ENCODE measurements around the gene FAM107B. TPM values are rescaled to one million over a fixed set of nuclear protein-coding genes. Genes with fewer than 3 reads are reported as not detected.

FAM107B gene
- total RNA-seq, 1 donor from 2014 or later = 99.4 TPM

DNA sequence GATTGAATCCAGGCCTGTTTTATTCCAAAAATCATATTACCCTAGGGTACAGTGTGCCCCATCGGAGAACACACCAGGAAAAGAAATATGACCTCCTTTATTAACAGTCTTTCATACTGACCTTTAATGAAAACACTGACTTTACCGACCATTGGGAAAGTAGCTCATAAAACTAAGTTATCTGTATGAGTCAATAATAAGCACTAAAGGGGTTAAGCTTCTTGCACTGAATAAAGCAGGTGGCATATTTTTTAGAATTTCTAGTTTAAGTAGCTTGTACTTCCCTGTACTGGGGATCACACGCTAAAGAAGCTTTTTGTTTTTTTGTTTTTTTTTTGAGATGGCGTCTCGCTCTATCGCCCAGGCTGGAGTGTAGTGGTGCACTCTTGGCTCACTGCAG, 199.8 kb downstream of the FAM107B start:
- DNase-seq (ENCODE audit: low spot score) = no peak
- Mint-ChIP-seq H3K4me3 (ENCODE audit: low read depth) (no peak overlapping the region), H3K27ac (no peak overlapping the region), H3K36me3 (ENCODE audit: low read depth) (peaks cover 70% of the 10 kb centered on the region), H3K4me1 (ENCODE audit: low read depth) (peaks cover 54% of the 10 kb centered on the region), H3K9me3 (no peaks in the 10 kb centered on the region), H3K27me3 (ENCODE audit: low read depth) (no peaks in the 10 kb centered on the region)
- intact Hi-C loops (cut with micrococcal nuclease) = no loop called here

- Mint-ChIP-seq H3K4me1 (ENCODE audit: low read depth) (peaks cover 60% of the 10 kb centered on the region), H3K27ac (peak overlapping the region; percentile 76), H3K9me3 (no peaks in the 10 kb centered on the region), H3K27me3 (ENCODE audit: low read depth) (no peaks in the 10 kb centered on the region), H3K36me3 (ENCODE audit: low read depth) (peaks cover 73% of the 10 kb centered on the region), H3K4me3 (ENCODE audit: low read depth) (no peak overlapping the region)
- DNase-seq (ENCODE audit: low spot score) = no peak
- intact Hi-C loops (cut with micrococcal nuclease) = no loop called here
These were observed 200.4 kb downstream of the FAM107B start for GRCh38 chr10:14574291-14574690.

DNA sequence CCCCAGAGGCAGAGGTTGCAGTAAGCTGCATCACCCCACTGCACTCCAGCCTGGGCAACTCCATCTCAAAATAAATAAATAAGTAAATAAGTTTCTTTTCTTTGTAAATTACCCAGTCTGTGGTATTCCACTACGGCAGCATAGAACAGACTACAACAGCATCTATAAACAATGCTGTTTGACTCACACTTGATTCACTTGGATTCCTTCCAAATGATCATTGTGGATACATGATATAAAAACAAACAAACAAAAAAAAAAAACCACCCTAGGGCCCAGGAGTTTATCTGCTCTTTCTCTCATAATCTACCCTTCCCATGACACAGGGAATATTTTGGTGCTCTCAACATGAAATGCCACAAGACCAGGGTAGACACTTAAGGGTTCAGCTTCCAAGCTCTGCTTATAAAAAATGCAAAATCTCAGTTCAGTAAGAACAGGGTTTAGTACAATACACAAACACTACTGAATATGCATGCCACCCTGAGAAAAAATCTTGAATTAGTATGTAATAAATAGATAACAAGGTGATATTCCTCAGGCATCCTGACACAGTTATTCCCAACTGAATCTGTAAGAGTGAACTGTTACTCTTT, 200.9 kb downstream of the FAM107B start:
- H3K4me3 Mint-ChIP-seq (ENCODE audit: low read depth) = no peak overlapping the region

DNA sequence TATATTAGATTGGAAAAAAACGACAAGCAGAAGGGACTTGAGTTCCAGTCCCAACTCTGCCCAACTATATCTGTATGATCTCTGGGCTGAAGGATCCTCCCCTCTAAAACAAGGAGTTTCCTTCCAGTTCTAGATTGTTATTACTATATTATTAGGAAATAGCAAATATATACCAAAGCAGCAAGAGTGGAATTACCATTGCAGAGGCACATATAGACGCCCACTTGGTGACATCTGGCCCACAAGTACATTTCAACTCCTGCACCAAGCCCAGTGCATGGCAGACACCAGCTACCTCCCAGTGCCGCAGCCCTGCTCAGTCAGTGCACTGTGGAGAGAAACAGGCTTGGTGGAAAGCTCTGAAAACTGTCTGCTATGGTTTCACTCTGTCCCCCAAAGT, 201.9 kb downstream of the FAM107B start:
- H3K4me1 Mint-ChIP-seq (ENCODE audit: low read depth) = peaks cover 68% of the 10 kb centered on the region
- H3K27ac Mint-ChIP-seq = peak overlapping the region; percentile 38
- H3K27me3 Mint-ChIP-seq (ENCODE audit: low read depth) = no peaks in the 10 kb centered on the region
- peaks cover 78% of the 10 kb centered on the region for H3K36me3 Mint-ChIP-seq (ENCODE audit: low read depth)
- H3K9me3 Mint-ChIP-seq = no peaks in the 10 kb centered on the region
- intact Hi-C loops (cut with micrococcal nuclease) = loop anchor here (1.0 kb wide), 1 partner anchor 9 kb away; no protein-coding TSS in a partner anchor
- no peak for DNase-seq (ENCODE audit: low spot score)
- H3K4me3 Mint-ChIP-seq (ENCODE audit: low read depth) = no peak overlapping the region

More for the DNA sequence above, 200.9 kb downstream of the FAM107B start:
- peaks cover 78% of the 10 kb centered on the region for H3K36me3 Mint-ChIP-seq (ENCODE audit: low read depth)
- intact Hi-C loops (cut with micrococcal nuclease) = no loop called here
- DNase-seq (ENCODE audit: low spot score) = no peak
- no peaks in the 10 kb centered on the region for H3K9me3 Mint-ChIP-seq
- H3K27ac Mint-ChIP-seq = peak overlapping the region; percentile 76
- peaks cover 65% of the 10 kb centered on the region for H3K4me1 Mint-ChIP-seq (ENCODE audit: low read depth)
- no peaks in the 10 kb centered on the region for H3K27me3 Mint-ChIP-seq (ENCODE audit: low read depth)

DNA sequence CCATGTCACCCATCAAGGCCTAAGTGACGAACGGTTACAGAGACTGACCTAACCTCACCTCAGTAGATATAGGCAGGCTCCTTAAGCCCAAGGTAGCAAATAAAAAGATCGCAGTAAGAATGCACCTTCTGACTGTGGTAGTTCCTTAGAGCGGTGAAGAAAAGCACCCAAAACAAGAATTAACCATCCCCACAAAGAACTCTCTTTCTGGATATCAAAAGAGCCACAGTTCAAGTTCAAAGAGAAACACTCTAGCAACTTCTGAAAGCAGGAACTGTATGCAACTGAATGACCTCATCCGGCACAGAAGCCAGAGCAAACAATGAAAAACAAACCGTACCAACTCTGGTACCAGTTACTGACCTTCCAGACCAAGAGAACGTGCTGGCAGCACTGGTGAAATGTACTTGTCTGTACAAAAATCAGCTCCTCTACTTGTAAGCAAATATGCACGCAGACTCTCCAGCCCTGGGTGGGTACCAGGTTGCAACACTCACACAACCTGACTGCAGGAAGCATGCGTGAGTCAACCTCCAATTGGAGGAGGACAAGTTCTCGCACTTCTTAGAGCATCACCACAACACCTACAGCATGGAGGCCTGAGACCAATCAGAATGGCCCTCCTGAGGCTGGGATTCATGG, 202.7 kb downstream of the FAM107B start:
- Mint-ChIP-seq H3K4me1 (ENCODE audit: low read depth) (peaks cover 73% of the 10 kb centered on the region), H3K4me3 (ENCODE audit: low read depth) (peak overlapping the region; percentile 73), H3K27me3 (ENCODE audit: low read depth) (no peaks in the 10 kb centered on the region), H3K9me3 (no peaks in the 10 kb centered on the region), H3K36me3 (ENCODE audit: low read depth) (peaks cover 80% of the 10 kb centered on the region), H3K27ac (peak overlapping the region; percentile 91)
- intact Hi-C loops (cut with micrococcal nuclease) = loop anchor here (1.0 kb wide), 2 partner anchors 8 to 15 kb away; no protein-coding TSS in a partner anchor
- peak; percentile 55 for DNase-seq (ENCODE audit: low spot score)

DNA sequence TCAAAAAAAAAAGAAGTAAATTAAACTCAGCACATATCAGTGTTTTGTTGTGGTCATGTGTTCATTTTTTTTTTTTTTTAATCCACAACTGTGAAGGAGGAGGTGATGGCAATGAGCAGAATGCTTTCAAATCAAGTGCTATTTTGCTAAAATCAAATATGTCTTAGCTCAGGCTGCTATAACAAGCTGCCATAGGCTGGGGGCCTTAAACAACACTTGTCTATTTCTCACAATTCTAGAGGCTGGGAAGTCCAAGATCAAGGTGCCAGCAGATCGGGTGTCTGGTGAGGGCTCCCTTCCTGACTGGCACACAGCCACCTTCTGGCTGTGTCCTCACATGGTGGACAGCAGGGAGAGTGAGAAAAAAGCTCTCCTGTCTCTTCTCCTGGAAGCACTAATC, 203.9 kb downstream of the FAM107B start:
- intact Hi-C loops (cut with micrococcal nuclease) = loop anchor here (1.0 kb wide), 1 partner anchor 17 kb away; no protein-coding TSS in a partner anchor
- H3K4me1 Mint-ChIP-seq (ENCODE audit: low read depth) = peaks cover 78% of the 10 kb centered on the region
- H3K27ac Mint-ChIP-seq = peak overlapping the region; percentile 91
- no peaks in the 10 kb centered on the region for H3K27me3 Mint-ChIP-seq (ENCODE audit: low read depth)
- H3K9me3 Mint-ChIP-seq = peaks cover 9% of the 10 kb centered on the region
- peaks cover 83% of the 10 kb centered on the region for H3K36me3 Mint-ChIP-seq (ENCODE audit: low read depth)
- H3K4me3 Mint-ChIP-seq (ENCODE audit: low read depth) = peak overlapping the region; percentile 73
- no peak for DNase-seq (ENCODE audit: low spot score)

DNA sequence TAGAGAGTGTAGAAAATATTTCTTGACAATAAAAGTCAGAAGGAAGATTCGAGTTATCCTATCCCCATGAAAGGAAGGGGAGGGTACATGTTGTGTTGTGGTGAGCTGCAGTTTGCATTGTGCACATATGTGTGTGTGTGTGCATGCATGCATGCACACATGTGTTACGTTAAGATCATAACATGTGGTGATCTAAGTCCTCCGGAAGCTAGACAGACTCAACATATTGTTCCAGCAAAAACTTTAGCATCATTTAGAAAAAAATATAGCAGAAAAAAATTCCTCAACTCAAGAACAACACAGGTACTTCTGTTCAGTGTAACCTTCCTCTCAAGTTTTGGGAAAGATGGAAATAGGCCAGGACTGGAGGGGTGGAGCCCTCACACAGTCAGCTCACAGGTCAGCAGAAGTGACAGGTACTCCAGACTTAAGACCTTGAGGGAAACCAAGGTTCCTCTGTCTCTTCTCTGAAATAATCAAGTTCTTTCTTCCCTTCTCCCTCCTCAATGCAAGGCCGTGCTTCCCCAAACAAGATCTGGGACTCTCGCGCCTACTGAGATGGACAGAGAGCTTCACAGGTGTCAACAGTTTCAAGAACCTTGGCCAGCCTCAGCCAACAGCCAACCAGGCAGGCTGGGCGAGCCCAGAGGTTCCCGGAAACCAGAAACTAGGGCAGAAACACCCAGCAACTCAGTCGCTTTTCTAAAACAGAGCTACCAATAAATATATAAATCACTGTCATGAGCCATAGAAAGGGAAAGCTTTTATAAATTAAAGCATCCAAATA, 205.2 kb downstream of the FAM107B start:
- intact Hi-C loops (cut with micrococcal nuclease) = no loop called here
- Mint-ChIP-seq H3K36me3 (ENCODE audit: low read depth) (peaks cover 84% of the 10 kb centered on the region), H3K9me3 (peaks cover 12% of the 10 kb centered on the region), H3K4me3 (ENCODE audit: low read depth) (peak overlapping the region; percentile 73), H3K27ac (peak overlapping the region; percentile 82), H3K4me1 (ENCODE audit: low read depth) (peaks cover 80% of the 10 kb centered on the region), H3K27me3 (ENCODE audit: low read depth) (no peaks in the 10 kb centered on the region)
- DNase-seq (ENCODE audit: low spot score) = no peak

DNA sequence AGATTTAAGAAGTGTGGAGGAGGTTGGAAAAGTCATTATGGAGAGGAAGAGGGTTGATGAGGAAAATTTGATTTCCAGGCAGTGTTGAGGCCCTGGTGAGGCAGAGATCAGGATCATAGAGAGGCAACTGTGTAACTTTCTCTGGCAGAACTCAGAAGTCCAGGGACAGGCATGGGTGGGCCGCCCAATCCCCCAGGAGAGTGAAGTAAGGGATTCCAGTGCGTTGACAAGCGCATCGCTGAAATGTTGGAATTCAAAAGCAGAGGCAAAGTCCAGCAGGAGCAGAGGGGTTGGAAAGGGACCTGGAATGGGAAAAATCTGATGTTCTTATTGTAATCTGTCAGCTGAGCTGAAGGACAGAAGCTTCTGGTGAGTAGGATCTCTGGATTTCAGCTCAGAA, 207.3 kb downstream of the FAM107B start:
- H3K36me3 Mint-ChIP-seq (ENCODE audit: low read depth) = peaks cover 82% of the 10 kb centered on the region
- intact Hi-C loops (cut with micrococcal nuclease) = no loop called here
- H3K9me3 Mint-ChIP-seq = peaks cover 12% of the 10 kb centered on the region
- H3K27ac Mint-ChIP-seq = peak overlapping the region; percentile 28
- H3K27me3 Mint-ChIP-seq (ENCODE audit: low read depth) = no peaks in the 10 kb centered on the region
- no peak overlapping the region for H3K4me3 Mint-ChIP-seq (ENCODE audit: low read depth)
- H3K4me1 Mint-ChIP-seq (ENCODE audit: low read depth) = peaks cover 81% of the 10 kb centered on the region
- DNase-seq (ENCODE audit: low spot score) = no peak

DNA sequence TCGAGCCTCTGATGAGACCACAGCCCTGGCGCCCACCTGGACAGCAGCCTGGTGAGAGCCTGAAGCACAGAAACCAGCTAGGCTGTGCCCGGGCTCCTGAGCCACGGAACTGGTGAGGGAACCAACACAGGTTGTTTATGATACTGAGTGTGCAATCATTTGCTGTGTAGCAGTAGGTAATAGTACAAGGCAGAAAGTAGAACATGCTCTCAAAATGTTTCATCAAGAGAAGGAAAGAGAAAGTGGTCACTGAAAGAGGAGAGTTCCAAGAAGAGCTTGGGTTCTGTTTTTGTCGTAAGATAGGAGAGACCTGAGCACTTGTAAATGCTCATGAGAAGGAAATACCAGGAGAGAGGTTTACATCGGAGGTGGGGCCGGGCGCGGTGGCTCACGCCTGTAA, 208.2 kb downstream of the FAM107B start:
- intact Hi-C loops (cut with micrococcal nuclease) = no loop called here
- Mint-ChIP-seq H3K27me3 (ENCODE audit: low read depth) (no peaks in the 10 kb centered on the region), H3K4me3 (ENCODE audit: low read depth) (no peak overlapping the region), H3K27ac (peak overlapping the region; percentile 85), H3K9me3 (peaks cover 12% of the 10 kb centered on the region), H3K36me3 (ENCODE audit: low read depth) (peaks cover 77% of the 10 kb centered on the region), H3K4me1 (ENCODE audit: low read depth) (peaks cover 80% of the 10 kb centered on the region)
- no peak for DNase-seq (ENCODE audit: low spot score)

- no peak for DNase-seq (ENCODE audit: low spot score)
- Mint-ChIP-seq H3K36me3 (ENCODE audit: low read depth) (peaks cover 76% of the 10 kb centered on the region), H3K4me3 (ENCODE audit: low read depth) (peak overlapping the region; percentile 15), H3K27ac (peak overlapping the region; percentile 95), H3K27me3 (ENCODE audit: low read depth) (no peaks in the 10 kb centered on the region), H3K4me1 (ENCODE audit: low read depth) (peaks cover 82% of the 10 kb centered on the region), H3K9me3 (peaks cover 12% of the 10 kb centered on the region)
- intact Hi-C loops (cut with micrococcal nuclease) = loop anchor here (2.0 kb wide), 1 partner anchor 94 kb away; no protein-coding TSS in a partner anchor
These were observed 209.5 kb downstream of the FAM107B start for GRCh38 chr10:14565199-14565598.

DNA sequence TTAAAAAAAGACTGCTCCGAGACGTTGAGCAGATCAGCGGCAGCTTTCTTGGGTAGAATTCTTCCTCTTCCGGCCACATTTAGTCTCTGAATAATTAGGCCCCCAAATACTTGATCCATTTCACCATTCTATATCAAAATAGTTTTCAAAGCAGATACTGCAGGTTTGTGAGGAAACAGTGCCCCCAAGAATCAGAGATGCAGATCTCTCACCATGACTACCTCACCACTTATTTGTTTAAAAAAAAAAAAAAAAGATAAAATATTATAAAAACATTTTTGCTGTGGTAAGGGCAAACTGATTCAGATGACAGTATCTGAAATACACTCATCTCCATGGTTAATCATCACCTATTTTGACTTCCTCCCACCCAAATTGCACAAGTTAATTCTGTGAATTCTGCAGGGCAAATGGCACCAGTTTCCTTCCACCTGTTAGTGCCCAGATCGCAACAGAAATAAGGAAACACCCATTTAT, 210.4 kb downstream of the FAM107B start:
- peak overlapping the region; percentile 95 for H3K27ac Mint-ChIP-seq
- intact Hi-C loops (cut with micrococcal nuclease) = loop anchor here (1.0 to 5.0 kb wide), 3 partner anchors 8 to 777 kb away; no protein-coding TSS in a partner anchor
- peaks cover 12% of the 10 kb centered on the region for H3K9me3 Mint-ChIP-seq
- H3K36me3 Mint-ChIP-seq (ENCODE audit: low read depth) = peaks cover 75% of the 10 kb centered on the region
- peaks cover 79% of the 10 kb centered on the region for H3K4me1 Mint-ChIP-seq (ENCODE audit: low read depth)
- no peak for DNase-seq (ENCODE audit: low spot score)
- peak overlapping the region; percentile 66 for H3K4me3 Mint-ChIP-seq (ENCODE audit: low read depth)
- H3K27me3 Mint-ChIP-seq (ENCODE audit: low read depth) = no peaks in the 10 kb centered on the region

- intact Hi-C loops (cut with micrococcal nuclease) = loop anchor here (1.0 to 5.0 kb wide), 3 partner anchors 25 to 776 kb away; no protein-coding TSS in a partner anchor
- no peak for DNase-seq (ENCODE audit: low spot score)
- Mint-ChIP-seq H3K36me3 (ENCODE audit: low read depth) (peaks cover 73% of the 10 kb centered on the region), H3K27ac (peak overlapping the region; percentile 95), H3K9me3 (peaks cover 12% of the 10 kb centered on the region), H3K4me3 (ENCODE audit: low read depth) (peak overlapping the region; percentile 66), H3K27me3 (ENCODE audit: low read depth) (no peaks in the 10 kb centered on the region), H3K4me1 (ENCODE audit: low read depth) (peaks cover 78% of the 10 kb centered on the region)
These were observed 211.2 kb downstream of the FAM107B start for GRCh38 chr10:14563359-14563940.
